ENCODE data around the gene PRR5L.

Gene PRR5L

DNA sequence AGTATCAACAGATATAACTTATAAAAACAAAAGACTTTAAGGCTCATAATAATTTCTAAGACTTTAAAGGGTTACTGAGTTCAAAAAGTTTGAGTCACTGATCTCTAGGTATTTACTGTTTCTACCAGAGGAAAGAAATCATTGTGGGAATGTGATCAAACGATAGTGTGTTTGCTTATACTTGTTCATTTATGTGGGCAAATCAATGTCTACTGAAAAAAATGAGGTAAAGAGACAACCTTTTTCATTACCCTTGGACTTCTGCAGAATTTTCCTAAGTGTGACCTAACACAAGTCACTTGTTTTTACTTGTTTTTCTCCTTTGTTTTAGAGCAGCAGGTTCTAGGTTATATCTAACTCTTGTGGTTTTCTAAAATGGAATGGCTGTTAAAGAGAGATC is 65.4 kb downstream of the PRR5L start:
- no CpG with 5 or more reads among the region's 1 CpG for WGBS (ENCODE audit: extremely low coverage, insufficient coverage, insufficient read length)
- Histone ChIP-seq H4K8ac (ENCODE audit: low read depth, low read length) (peak overlapping the region; percentile 69), H4K91ac (ENCODE audit: low read depth, low read length) (peak overlapping the region; percentile 74), H3K36me3 (ENCODE audit: control insufficient read depth in 1 of 2, insufficient read depth in 2 of 2, low read length in 2 of 2) (no peaks in the 10 kb centered on the region), H2AFZ (ENCODE audit: insufficient read depth, low read length, poor library complexity) (peak overlapping the region; percentile 45), H3K79me2 (ENCODE audit: control insufficient read depth, insufficient read depth, low read length, poor library complexity) (no peaks in the 10 kb centered on the region), H3K79me1 (ENCODE audit: low read length) (peaks cover 15% of the 10 kb centered on the region), H4K12ac (ENCODE audit: low read depth, low read length) (no peak overlapping the region), H3K4me3 (ENCODE audit: low read depth, low read length) (no peak overlapping the region), H3K9me3 (ENCODE audit: insufficient read depth, low read depth, low read length) (no peaks in the 10 kb centered on the region), H2BK120ac (ENCODE audit: insufficient read depth, low read length, poor library complexity) (peak overlapping the region; percentile 53), H3K18ac (ENCODE audit: low read length) (no peak overlapping the region), H2AK5ac (ENCODE audit: low read length) (no peak overlapping the region), H3K9ac (ENCODE audit: low read length) (no peak overlapping the region), H2BK5ac (ENCODE audit: low read depth, low read length, poor library complexity) (peak overlapping the region; percentile 72), H3K27me3 (ENCODE audit: insufficient read depth, low read length) (no peaks in the 10 kb centered on the region), H3K4me1 (ENCODE audit: control insufficient read depth in 1 of 2, insufficient read depth in 2 of 2, low read length in 2 of 2) (peaks cover 8 to 28% of the 10 kb centered on the region in 2 experiments), H3K27ac (ENCODE audit: low read depth, low read length) (peak overlapping the region; percentile 86), H3K4me2 (ENCODE audit: low read length) (peak overlapping the region; percentile 11), H3K4ac (ENCODE audit: low read depth, low read length) (no peak overlapping the region), H3K23ac (ENCODE audit: low read length) (no peak overlapping the region), H2BK12ac (ENCODE audit: low read length) (peak overlapping the region; percentile 36), H3K14ac (ENCODE audit: low read length) (no peak overlapping the region)
- DNase-seq, result peak in 1 of 2 donors; percentile 27

DNA sequence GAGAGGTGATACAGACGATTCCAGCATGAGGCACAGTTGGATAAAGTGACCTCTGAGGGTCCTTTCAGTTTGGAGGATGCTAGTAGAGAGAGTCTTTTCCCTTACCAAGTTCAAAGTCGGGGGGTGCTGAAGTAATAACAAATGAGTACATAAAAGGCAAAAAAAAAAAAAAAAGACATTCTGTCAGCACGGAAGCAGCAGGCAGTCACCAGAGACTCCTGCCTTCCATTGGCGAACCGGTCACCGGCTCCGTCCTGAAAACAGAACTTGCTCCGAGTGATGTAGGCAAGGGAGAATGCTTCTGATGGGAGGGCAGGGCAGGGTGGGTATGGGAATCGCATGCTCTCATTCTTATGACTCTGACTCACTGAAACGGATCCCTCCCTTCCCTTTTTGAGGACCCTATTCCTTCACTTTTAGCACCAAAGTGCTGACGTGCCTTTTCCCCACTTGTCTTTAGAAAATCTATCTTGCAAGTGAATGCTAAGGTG is 65.9 kb downstream of the PRR5L start:
- H3K4me3 ChIP-seq (ENCODE audit: low read depth, low read length), result no peak overlapping the region
- H4K91ac ChIP-seq (ENCODE audit: low read depth, low read length), result peak overlapping the region; percentile 74
- H3K27ac ChIP-seq (ENCODE audit: low read depth, low read length), result peak overlapping the region; percentile 86
- H3K79me2 ChIP-seq (ENCODE audit: control insufficient read depth, insufficient read depth, low read length, poor library complexity), result no peaks in the 10 kb centered on the region
- H4K8ac ChIP-seq (ENCODE audit: low read depth, low read length), result peak overlapping the region; percentile 69
- peak overlapping the region; percentile 53 for H2BK120ac ChIP-seq (ENCODE audit: insufficient read depth, low read length, poor library complexity)
- H3K14ac ChIP-seq (ENCODE audit: low read length), result no peak overlapping the region
- H4K12ac ChIP-seq (ENCODE audit: low read depth, low read length), result no peak overlapping the region
- H3K4me1 ChIP-seq (ENCODE audit: control insufficient read depth in 1 of 2, insufficient read depth in 2 of 2, low read length in 2 of 2), result peaks cover 8 to 28% of the 10 kb centered on the region in 2 experiments
- H2BK5ac ChIP-seq (ENCODE audit: low read depth, low read length, poor library complexity), result peak overlapping the region; percentile 72
- H2AFZ ChIP-seq (ENCODE audit: insufficient read depth, low read length, poor library complexity), result peak overlapping the region; percentile 45
- H3K79me1 ChIP-seq (ENCODE audit: low read length), result peaks cover 15% of the 10 kb centered on the region
- H2BK12ac ChIP-seq (ENCODE audit: low read length), result peak overlapping the region; percentile 36
- peak overlapping the region; percentile 11 for H3K4me2 ChIP-seq (ENCODE audit: low read length)
- WGBS (ENCODE audit: extremely low coverage, insufficient coverage, insufficient read length), result no CpG with 5 or more reads among the region's 11 CpGs
- no peak overlapping the region for H3K9ac ChIP-seq (ENCODE audit: low read length)
- H3K27me3 ChIP-seq (ENCODE audit: insufficient read depth, low read length), result no peaks in the 10 kb centered on the region
- H3K18ac ChIP-seq (ENCODE audit: low read length), result no peak overlapping the region
- no peaks in the 10 kb centered on the region for H3K9me3 ChIP-seq (ENCODE audit: insufficient read depth, low read depth, low read length)
- no peak overlapping the region for H2AK5ac ChIP-seq (ENCODE audit: low read length)
- DNase-seq, result peak; percentile 56 to 59
- H3K4ac ChIP-seq (ENCODE audit: low read depth, low read length), result no peak overlapping the region
- H3K36me3 ChIP-seq (ENCODE audit: control insufficient read depth in 1 of 2, insufficient read depth in 2 of 2, low read length in 2 of 2), result no peaks in the 10 kb centered on the region
- no peak overlapping the region for H3K23ac ChIP-seq (ENCODE audit: low read length)

DNA sequence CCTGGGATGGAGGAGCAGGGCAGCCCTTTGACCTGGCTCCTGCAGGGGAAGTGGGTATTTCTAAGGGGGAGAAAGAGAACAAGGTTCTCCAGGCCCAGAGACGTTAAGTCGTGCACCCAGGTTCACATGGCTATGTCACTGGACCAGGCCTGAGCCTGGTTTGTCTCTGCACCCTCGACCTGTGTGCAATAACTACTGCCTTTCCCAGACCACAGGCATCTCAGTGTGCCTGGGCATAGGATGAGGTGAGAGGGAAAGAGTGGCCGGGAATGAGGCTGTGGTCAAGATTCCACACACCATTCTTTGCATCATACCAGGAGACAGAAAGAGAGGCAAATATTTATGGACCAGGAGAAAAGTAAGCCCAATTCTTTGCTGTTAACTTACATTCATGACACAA is 66.8 kb downstream of the PRR5L start:
- peak overlapping the region; percentile 66 for H2BK12ac ChIP-seq (ENCODE audit: low read length)
- no peak overlapping the region for H4K12ac ChIP-seq (ENCODE audit: low read depth, low read length)
- no peak overlapping the region for H2AK5ac ChIP-seq (ENCODE audit: low read length)
- no peak overlapping the region for H4K8ac ChIP-seq (ENCODE audit: low read depth, low read length)
- H4K91ac ChIP-seq (ENCODE audit: low read depth, low read length), result peak overlapping the region; percentile 83
- no CpG with 5 or more reads among the region's 4 CpGs for WGBS (ENCODE audit: extremely low coverage, insufficient coverage, insufficient read length)
- H3K79me1 ChIP-seq (ENCODE audit: low read length), result peaks cover 15% of the 10 kb centered on the region
- H2BK120ac ChIP-seq (ENCODE audit: insufficient read depth, low read length, poor library complexity), result peak overlapping the region; percentile 80
- H3K4me2 ChIP-seq (ENCODE audit: low read length), result peak overlapping the region; percentile 40
- no peak overlapping the region for H2BK5ac ChIP-seq (ENCODE audit: low read depth, low read length, poor library complexity)
- H3K9ac ChIP-seq (ENCODE audit: low read length), result no peak overlapping the region
- H3K4ac ChIP-seq (ENCODE audit: low read depth, low read length), result no peak overlapping the region
- no peaks in the 10 kb centered on the region for H3K79me2 ChIP-seq (ENCODE audit: control insufficient read depth, insufficient read depth, low read length, poor library complexity)
- H3K9me3 ChIP-seq (ENCODE audit: insufficient read depth, low read depth, low read length), result no peaks in the 10 kb centered on the region
- H3K4me1 ChIP-seq (ENCODE audit: control insufficient read depth in 1 of 2, insufficient read depth in 2 of 2, low read length in 2 of 2), result peaks cover 8 to 28% of the 10 kb centered on the region in 2 experiments
- H3K18ac ChIP-seq (ENCODE audit: low read length), result no peak overlapping the region
- no peak overlapping the region for H2AFZ ChIP-seq (ENCODE audit: insufficient read depth, low read length, poor library complexity)
- no peak overlapping the region for H3K14ac ChIP-seq (ENCODE audit: low read length)
- H3K36me3 ChIP-seq (ENCODE audit: control insufficient read depth in 1 of 2, insufficient read depth in 2 of 2, low read length in 2 of 2), result no peaks in the 10 kb centered on the region
- H3K27me3 ChIP-seq (ENCODE audit: insufficient read depth, low read length), result no peaks in the 10 kb centered on the region
- H3K23ac ChIP-seq (ENCODE audit: low read length), result no peak overlapping the region
- H3K27ac ChIP-seq (ENCODE audit: low read depth, low read length), result peak overlapping the region; percentile 86
- peak; percentile 37 to 52 for DNase-seq
- no peak overlapping the region for H3K4me3 ChIP-seq (ENCODE audit: low read depth, low read length)

DNA sequence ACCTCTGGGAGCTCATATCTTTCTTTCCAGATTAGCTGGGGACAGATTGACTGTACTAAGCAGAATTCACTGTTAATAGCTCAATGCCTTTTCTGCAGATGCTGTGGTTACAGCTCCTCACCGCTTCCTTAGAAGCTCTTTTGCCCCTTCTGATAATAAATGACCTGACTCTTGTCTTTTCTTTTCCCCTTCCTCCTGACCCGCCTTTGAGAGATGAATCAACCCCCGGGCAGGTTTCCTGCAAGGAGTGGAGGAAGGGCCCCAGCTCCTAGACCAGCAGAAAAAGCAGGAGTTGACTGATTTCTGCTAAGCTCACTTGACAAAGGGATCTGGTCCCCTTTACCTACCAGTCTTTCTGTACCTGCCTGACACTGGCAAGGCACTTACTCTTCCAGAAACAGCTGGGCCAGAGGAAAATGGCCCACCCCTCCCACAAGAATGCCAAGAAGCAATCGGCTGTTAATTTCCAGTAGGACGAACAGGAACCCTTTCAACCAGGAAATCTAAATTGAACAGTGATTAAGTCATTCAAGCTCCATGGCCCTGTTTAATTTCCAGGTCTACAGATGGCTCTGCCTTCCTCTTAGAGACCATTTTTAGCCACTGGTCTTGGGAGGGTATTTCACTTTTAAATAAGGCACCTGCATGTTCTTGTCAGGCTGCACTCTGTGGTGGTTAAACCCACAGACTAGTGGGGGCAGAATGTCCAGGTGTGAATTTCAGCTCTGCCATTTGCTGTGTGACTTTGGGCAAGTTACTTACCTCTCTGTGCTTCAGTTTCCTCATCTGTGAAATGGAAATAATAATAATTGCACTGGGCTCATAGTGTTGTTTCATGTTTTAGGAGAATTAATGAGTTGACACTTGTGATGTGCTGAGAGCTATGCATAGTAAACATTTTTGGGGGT is 67.5 kb downstream of the PRR5L start:
- no peak overlapping the region for H3K4me3 ChIP-seq (ENCODE audit: low read depth, low read length)
- no peak overlapping the region for H2AK5ac ChIP-seq (ENCODE audit: low read length)
- no peaks in the 10 kb centered on the region for H3K27me3 ChIP-seq (ENCODE audit: insufficient read depth, low read length)
- DNase-seq, result no peak
- H3K23ac ChIP-seq (ENCODE audit: low read length), result no peak overlapping the region
- no CpG with 5 or more reads among the region's 5 CpGs for WGBS (ENCODE audit: extremely low coverage, insufficient coverage, insufficient read length)
- no peak overlapping the region for H4K8ac ChIP-seq (ENCODE audit: low read depth, low read length)
- H3K9me3 ChIP-seq (ENCODE audit: insufficient read depth, low read depth, low read length), result no peaks in the 10 kb centered on the region
- no peak overlapping the region for H4K12ac ChIP-seq (ENCODE audit: low read depth, low read length)
- H3K79me2 ChIP-seq (ENCODE audit: control insufficient read depth, insufficient read depth, low read length, poor library complexity), result no peaks in the 10 kb centered on the region
- peak overlapping the region; percentile 86 for H3K27ac ChIP-seq (ENCODE audit: low read depth, low read length)
- no peaks in the 10 kb centered on the region for H3K36me3 ChIP-seq (ENCODE audit: control insufficient read depth in 1 of 2, insufficient read depth in 2 of 2, low read length in 2 of 2)
- H3K4ac ChIP-seq (ENCODE audit: low read depth, low read length), result no peak overlapping the region
- peak overlapping the region; percentile 31 for H2BK120ac ChIP-seq (ENCODE audit: insufficient read depth, low read length, poor library complexity)
- no peak overlapping the region for H3K14ac ChIP-seq (ENCODE audit: low read length)
- peaks cover 15% of the 10 kb centered on the region for H3K79me1 ChIP-seq (ENCODE audit: low read length)
- peak overlapping the region; percentile 53 for H2BK5ac ChIP-seq (ENCODE audit: low read depth, low read length, poor library complexity)
- H3K4me1 ChIP-seq (ENCODE audit: control insufficient read depth in 1 of 2, insufficient read depth in 2 of 2, low read length in 2 of 2), result peaks cover 8 to 28% of the 10 kb centered on the region in 2 experiments
- no peak overlapping the region for H3K18ac ChIP-seq (ENCODE audit: low read length)
- H2BK12ac ChIP-seq (ENCODE audit: low read length), result no peak overlapping the region
- peak overlapping the region; percentile 17 for H3K4me2 ChIP-seq (ENCODE audit: low read length)
- peak overlapping the region; percentile 42 for H4K91ac ChIP-seq (ENCODE audit: low read depth, low read length)
- H3K9ac ChIP-seq (ENCODE audit: low read length), result no peak overlapping the region
- H2AFZ ChIP-seq (ENCODE audit: insufficient read depth, low read length, poor library complexity), result no peak overlapping the region

Data from trophoblast cell (in vitro differentiated cells and primary cell).